Thoracic aorta (tissue), 2 donors: Measurements from ENCODE around the gene BBS4. TPM values are rescaled to one million over a fixed set of nuclear protein-coding genes. Genes with fewer than 3 reads are reported as not detected.

ENCODE experiments used
- ATAC-seq: fragments of 150-250 bp; one replicate; pipeline ENCODE4 v1.8.0; 2017; ENCODE audit warnings: low read depth; ENCODE audit not compliant: insufficient number of reproducible peaks, low FRiP score
- DNase-seq: peaks from one replicate; pipeline ENCODE4 v3.0.0-alpha.2; 2020; ENCODE audit warnings: low spot score
- H3K27ac ChIP-seq, 2 donors: fragments of 200-600 bp; sonication (generic); 1 replicate in 1 of 2; 2 replicates in 1 of 2; pipeline ENCODE4 v1.5.1; 2016; ENCODE audit warnings: mild to moderate bottlenecking in 2 of 2, moderate library complexity in 2 of 2
- H3K27me3 ChIP-seq: fragments of 200-600 bp; sonication (generic); replicated peaks from 2 replicates; pipeline ENCODE4 v1.6.0; 2016; ENCODE audit warnings: mild to moderate bottlenecking; ENCODE audit not compliant: insufficient read depth
- H3K36me3 ChIP-seq: fragments of 200-600 bp; sonication (generic); one replicate; pipeline ENCODE4 v1.5.1; 2016
- H3K4me1 ChIP-seq, 2 donors: fragments of 200-600 bp; sonication (generic); 1 replicate in 1 of 2; 2 replicates in 1 of 2; pipeline versions ENCODE4 v1.5.1 to v1.6.0; 2016; ENCODE audit warnings: low read depth in 2 of 2, mild to moderate bottlenecking in 1 of 2; ENCODE audit not compliant: control insufficient read depth in 1 of 2
- H3K4me3 ChIP-seq: fragments of 200-600 bp; sonication (generic); 2 replicates; pipeline ENCODE4 v1.5.1; 2016; ENCODE audit warnings: mild to moderate bottlenecking
- H3K9me3 ChIP-seq: fragments of 200-600 bp; sonication (generic); 2 replicates; pipeline ENCODE4 v1.5.1; 2016
- CTCF ChIP-seq: fragments of 200-600 bp; sonication (generic); IDR thresholded peaks from one replicate; pipeline ENCODE4 v1.5.1; 2019; ENCODE audit warnings: antibody characterized with exemption
- total RNA-seq, 2 donors: library from RNA; depleted of rRNA; stranded (reverse); fragments of >200 nt; gene quantifications; one replicate each; pipeline versions ENCODE4 v1.1.0 to v1.2.3, GENCODE V29; 2016

Gene BBS4
- total RNA-seq, 2 donors from 2014 or later = 22.1 to 22.6 TPM

DNA sequence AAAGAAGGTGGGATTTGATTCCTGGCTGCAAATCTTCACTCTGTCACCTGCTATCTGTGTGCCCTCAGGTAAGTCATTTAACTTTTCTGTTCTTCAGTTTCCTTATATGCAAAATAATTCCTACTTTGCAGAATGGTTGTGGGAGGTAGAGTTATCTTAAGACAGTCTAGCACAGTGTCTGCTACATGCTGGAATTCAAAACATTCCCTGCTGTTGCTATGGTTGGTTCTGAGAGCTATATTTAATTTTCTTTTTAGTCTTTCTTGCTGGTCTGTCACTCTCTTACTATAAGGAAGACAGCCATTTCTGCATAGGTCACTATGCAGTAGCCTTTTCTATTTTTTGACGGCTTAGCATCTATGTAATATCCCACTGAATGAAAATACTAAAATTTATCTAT, 101.5 kb downstream of the BBS4 start:
- H3K36me3 ChIP-seq = no peaks in the 10 kb centered on the region
- H3K4me3 ChIP-seq = no peak overlapping the region
- DNase-seq = no peak
- H3K4me1 ChIP-seq = peaks cover 6 to 27% of the 10 kb centered on the region in 2 donors
- H3K27ac ChIP-seq = no peak overlapping the region
- ATAC-seq = no peak
- H3K27me3 ChIP-seq = no peaks in the 10 kb centered on the region
- no peaks in the 10 kb centered on the region for H3K9me3 ChIP-seq
- no peak for TF ChIP-seq CTCF

Other genes with a start within 250 kb of the BBS4 start
- 10 to 100 TPM; 28.6 to 88.4 TPM for gene ARIH1, start 211.9 kb upstream of the BBS4 start, total RNA-seq
- gene GOLGA6B, start 31.5 kb upstream of the BBS4 start, total RNA-seq = not detected
- not detected for gene HIGD2B, start within 50 bp of the BBS4 start, total RNA-seq
- gene ADPGK, start 97.6 kb downstream of the BBS4 start, total RNA-seq = 10 to 100 TPM; 47.8 to 81.2 TPM